Transverse colon (tissue), 4 donors: ENCODE data around the gene C4orf36.

Experiments used
- EP300 ChIP-seq: sonication (generic); formaldehyde crosslinking; IDR thresholded peaks from one replicate; pipeline ENCODE4 v1.6.1; 2017; ENCODE audit warnings: antibody characterized with exemption, low read depth
- POLR2AphosphoS5 ChIP-seq, 3 donors: sonication (generic); formaldehyde crosslinking; IDR thresholded peaks; one replicate each; pipeline ENCODE4 v1.6.1; 2016; ENCODE audit warnings: antibody characterized with exemption in 3 of 3
- TF ChIP-seq, protein P1 (sequence below), 5 experiments: fragments of 200-600 bp in 3 of 5; fragments of 450-650 bp in 2 of 5; sonication (generic) in 3 of 5; IDR thresholded peaks; 1 replicate in 2 of 5; 2 replicates in 3 of 5; pipeline ENCODE4 v1.5.1; 2016 to 2017; ENCODE audit warnings: antibody characterized with exemption in 5 of 5, inconsistent platforms in 3 of 5, mild to moderate bottlenecking in 2 of 5, moderate library complexity in 1 of 5

- TF ChIP-seq, protein P1, sequence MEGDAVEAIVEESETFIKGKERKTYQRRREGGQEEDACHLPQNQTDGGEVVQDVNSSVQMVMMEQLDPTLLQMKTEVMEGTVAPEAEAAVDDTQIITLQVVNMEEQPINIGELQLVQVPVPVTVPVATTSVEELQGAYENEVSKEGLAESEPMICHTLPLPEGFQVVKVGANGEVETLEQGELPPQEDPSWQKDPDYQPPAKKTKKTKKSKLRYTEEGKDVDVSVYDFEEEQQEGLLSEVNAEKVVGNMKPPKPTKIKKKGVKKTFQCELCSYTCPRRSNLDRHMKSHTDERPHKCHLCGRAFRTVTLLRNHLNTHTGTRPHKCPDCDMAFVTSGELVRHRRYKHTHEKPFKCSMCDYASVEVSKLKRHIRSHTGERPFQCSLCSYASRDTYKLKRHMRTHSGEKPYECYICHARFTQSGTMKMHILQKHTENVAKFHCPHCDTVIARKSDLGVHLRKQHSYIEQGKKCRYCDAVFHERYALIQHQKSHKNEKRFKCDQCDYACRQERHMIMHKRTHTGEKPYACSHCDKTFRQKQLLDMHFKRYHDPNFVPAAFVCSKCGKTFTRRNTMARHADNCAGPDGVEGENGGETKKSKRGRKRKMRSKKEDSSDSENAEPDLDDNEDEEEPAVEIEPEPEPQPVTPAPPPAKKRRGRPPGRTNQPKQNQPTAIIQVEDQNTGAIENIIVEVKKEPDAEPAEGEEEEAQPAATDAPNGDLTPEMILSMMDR (IDR thresholded peaks at IDR 0.05), result no peak
- TF ChIP-seq EP300 (no peak), POLR2AphosphoS5 (IDR thresholded peaks at IDR 0.05) (no peak)
Observed at GRCh38 chr4:86935566-86935852, 43.3 kb upstream of the C4orf36 start.
